ENCODE measurements around the gene TNIK.

TNIK gene

GRCh38 chr3:171013822-171014748 lies 446.1 kb downstream of the TNIK start:
- no peak for DNase-seq

- DNase-seq = no peak
Observed at GRCh38 chr3:171011873-171012336, 448.3 kb downstream of the TNIK start.

Measured in suppressor macrophage treated with lipopolysaccharide for 1 hour (primary cell).